HEK293 (cell line): ENCODE measurements around the gene KLF12.
A peak's percentile ranks its signal among the peaks of the same experiment; 100 is the strongest.

Experiments
- ATF2 ChIP-seq: fragments of 450-650 bp; formaldehyde crosslinking; IDR thresholded peaks from 2 replicates; pipeline ENCODE4 v1.5.1; 2016; ENCODE audit warnings: missing biosample characterization, missing genetic modification characterization, low read depth
- REST ChIP-seq: fragments of 450-650 bp; formaldehyde crosslinking; IDR thresholded peaks from 2 replicates; pipeline ENCODE4 v1.5.1; 2016; ENCODE audit warnings: missing biosample characterization, missing genetic modification characterization
- SALL2 ChIP-seq: fragments of 450-650 bp; formaldehyde crosslinking; IDR thresholded peaks from 2 replicates; pipeline ENCODE4 v1.5.0; 2017; ENCODE audit warnings: missing biosample characterization, mild to moderate bottlenecking, missing genetic modification characterization, borderline replicate concordance
- SP7 ChIP-seq: fragments of 450-650 bp; formaldehyde crosslinking; IDR thresholded peaks from 2 replicates; pipeline ENCODE4 v1.5.1; 2016; ENCODE audit warnings: missing biosample characterization, missing genetic modification characterization
- TRIM28 ChIP-seq: IDR thresholded peaks from 2 replicates; pipeline ENCODE4 v1.6.1; 2011; ENCODE audit warnings: low read length, control low read depth, borderline replicate concordance
- YY2 ChIP-seq: fragments of 450-650 bp; formaldehyde crosslinking; IDR thresholded peaks from 2 replicates; pipeline ENCODE4 v1.5.1; 2016; ENCODE audit warnings: missing biosample characterization, missing genetic modification characterization
- ZBTB10 ChIP-seq: fragments of 450-650 bp; formaldehyde crosslinking; IDR thresholded peaks from 2 replicates; pipeline ENCODE4 v1.5.1; 2016; ENCODE audit warnings: missing biosample characterization, missing genetic modification characterization
- ZBTB17 ChIP-seq: fragments of 450-650 bp; formaldehyde crosslinking; IDR thresholded peaks from 2 replicates; pipeline ENCODE4 v1.5.1; 2016; ENCODE audit warnings: missing biosample characterization, missing genetic modification characterization
- ZBTB26 ChIP-seq: fragments of 450-650 bp; formaldehyde crosslinking; optimal IDR thresholded peaks from 2 replicates; pipeline ENCODE3; 2016; ENCODE audit warnings: missing biosample characterization, mild to moderate bottlenecking, missing genetic modification characterization
- ZFHX2 ChIP-seq: fragments of 450-650 bp; formaldehyde crosslinking; conservative IDR thresholded peaks from 2 replicates; pipeline ENCODE4 v1.5.1; 2016; ENCODE audit warnings: missing biosample characterization, missing genetic modification characterization
- ZFP41 ChIP-seq: fragments of 450-650 bp; formaldehyde crosslinking; IDR thresholded peaks from 2 replicates; pipeline ENCODE4 v1.5.1; 2016; ENCODE audit warnings: missing biosample characterization, missing genetic modification characterization, borderline replicate concordance
- ZNF112 ChIP-seq: fragments of 450-650 bp; formaldehyde crosslinking; IDR thresholded peaks from 2 replicates; pipeline ENCODE4 v1.5.0; 2017; ENCODE audit warnings: missing biosample characterization, missing genetic modification characterization
- ZNF114 ChIP-seq: fragments of 450-650 bp; formaldehyde crosslinking; IDR thresholded peaks from 2 replicates; pipeline ENCODE4 v1.5.0; 2017; ENCODE audit warnings: missing biosample characterization, missing genetic modification characterization
- ZNF16 ChIP-seq: fragments of 450-650 bp; formaldehyde crosslinking; IDR thresholded peaks from 2 replicates; pipeline ENCODE4 v1.5.1; 2016; ENCODE audit warnings: low read depth, missing biosample characterization, missing genetic modification characterization
- ZNF302 ChIP-seq: fragments of 450-650 bp; formaldehyde crosslinking; IDR thresholded peaks from 2 replicates; pipeline ENCODE4 v1.5.1; 2016; ENCODE audit warnings: missing biosample characterization, missing genetic modification characterization, low read depth
- ZNF394 ChIP-seq: fragments of 450-650 bp; formaldehyde crosslinking; IDR thresholded peaks from 2 replicates; pipeline ENCODE4 v1.5.1; 2016; ENCODE audit warnings: missing biosample characterization, missing genetic modification characterization, mild to moderate bottlenecking, moderate library complexity, borderline replicate concordance
- ZNF404 ChIP-seq: fragments of 450-650 bp; formaldehyde crosslinking; IDR thresholded peaks from 2 replicates; pipeline ENCODE4 v1.5.1; 2017; ENCODE audit warnings: missing biosample characterization, missing genetic modification characterization
- ZNF449 ChIP-seq: fragments of 450-650 bp; formaldehyde crosslinking; IDR thresholded peaks from 2 replicates; pipeline ENCODE4 v1.5.1; 2017; ENCODE audit warnings: missing biosample characterization, mild to moderate bottlenecking, missing genetic modification characterization, moderate library complexity
- ZNF473 ChIP-seq: fragments of 450-650 bp; formaldehyde crosslinking; IDR thresholded peaks from 2 replicates; pipeline ENCODE4 v1.5.1; 2017; ENCODE audit warnings: missing biosample characterization, missing genetic modification characterization
- ZNF48 ChIP-seq: fragments of 450-650 bp; formaldehyde crosslinking; IDR thresholded peaks from 2 replicates; pipeline ENCODE4 v1.5.1; 2016; ENCODE audit warnings: missing biosample characterization, missing genetic modification characterization
- ZNF548 ChIP-seq: fragments of 450-650 bp; formaldehyde crosslinking; IDR thresholded peaks from 2 replicates; pipeline ENCODE4 v1.5.1; 2016; ENCODE audit warnings: missing biosample characterization, missing genetic modification characterization
- ZNF645 ChIP-seq: fragments of 450-650 bp; formaldehyde crosslinking; IDR thresholded peaks from 2 replicates; pipeline ENCODE4; 2016; ENCODE audit warnings: missing biosample characterization, missing genetic modification characterization
- ZNF654 ChIP-seq: fragments of 450-650 bp; formaldehyde crosslinking; IDR thresholded peaks from 2 replicates; pipeline ENCODE4 v1.5.1; 2016; ENCODE audit warnings: low read depth, missing biosample characterization, missing genetic modification characterization
- ZSCAN16 ChIP-seq: fragments of 450-650 bp; formaldehyde crosslinking; IDR thresholded peaks from 2 replicates; pipeline ENCODE4 v1.5.1; 2016; ENCODE audit warnings: missing biosample characterization, missing genetic modification characterization

Gene KLF12

GRCh38 chr13:74136084-74136658 is 2.0 kb upstream of the KLF12 start (continued):
- no peak for TF ChIP-seq ZNF112
- TF ChIP-seq ZNF302 (tag by site-specific recombination) = no peak
- TF ChIP-seq ZFP41 (tag by site-specific recombination) = no peak
- TF ChIP-seq ZNF404 = no peak
- TF ChIP-seq ZNF394 = peak; percentile 65; the same call in 1 of the 2 replicates
- no peak for TF ChIP-seq ZNF548 (tag by site-specific recombination)
- TF ChIP-seq ZNF449 (tag by site-specific recombination) = no peak
- TF ChIP-seq ZNF114 (tag by site-specific recombination) = no peak
- TF ChIP-seq ZNF645 (tag by site-specific recombination) = no peak
- no peak for TF ChIP-seq YY2 (tag by site-specific recombination)
- TF ChIP-seq ZBTB10 (tag by site-specific recombination) = no peak
- TF ChIP-seq SP7 (tag by site-specific recombination) = peak; percentile 3; the same call in 1 of the 2 replicates
- peak; percentile 87 for TF ChIP-seq ZFHX2
- TF ChIP-seq TRIM28 = 0 out of 2 replicates have a peak, but pooled peaks have one; percentile 76
- TF ChIP-seq ZNF48 = no peak
- no peak for TF ChIP-seq SALL2
- no peak for TF ChIP-seq ZSCAN16
- TF ChIP-seq REST = no peak
- peak; percentile 14 for TF ChIP-seq ZBTB26 (tag by site-specific recombination)
- no peak for TF ChIP-seq ZNF16 (tag by site-specific recombination)
- no peak for TF ChIP-seq ZNF473 (tag by site-specific recombination)
- peak; percentile 58; the same call in 1 of the 2 replicates for TF ChIP-seq ZBTB17 (tag by site-specific recombination)
- TF ChIP-seq ZNF654 = no peak
- TF ChIP-seq ATF2 (tag by site-specific recombination) = peak; percentile 52
